ENCODE measurements around the gene TFDP2.
"Not testable (repeated sequence)": the region's sequence is repeated elsewhere in the genome, so short reads cannot be mapped to it uniquely, and the experiment has no call there.

Gene TFDP2

GRCh38 chr3:142150271-142150670, 927 bp upstream of the TFDP2 start:
- Histone ChIP-seq H3K9me2 (replicated peaks; ENCODE audit: control insufficient read depth, low read length) (no peaks in the 10 kb centered on the region), H4K20me1 (ENCODE audit: control insufficient read depth, insufficient read depth, low read depth, low read length) (no peaks in the 10 kb centered on the region), H3K4me2 (ENCODE audit: low read length) (no peak overlapping the region), H3K27me3 (ENCODE audit: control insufficient read depth, low read length) (no peaks in the 10 kb centered on the region), H3K9me3 (ENCODE audit: control insufficient read depth, insufficient read depth, low read length) (no peaks in the 10 kb centered on the region), H3K36me3 (ENCODE audit: control insufficient read depth, low read length) (0 out of 2 replicates have a peak, but pooled peaks cover 3% of the 10 kb centered on the region), H3F3A (ENCODE audit: control insufficient read depth, insufficient read depth) (peaks cover 12% of the 10 kb centered on the region), H3K4me1 (ENCODE audit: control insufficient read depth, low read length) (peaks cover 33% of the 10 kb centered on the region), H3K79me2 (ENCODE audit: control insufficient read depth, low read length) (peaks cover 33% of the 10 kb centered on the region), H3K27ac (ENCODE audit: low read depth, low read length) (no peak overlapping the region), H3K4me3 (ENCODE audit: low read length) (no peak overlapping the region)
- TF ChIP-seq CTCF (IDR thresholded peaks at IDR 0.05; ENCODE audit: low read depth, low read length, poor library complexity, severe bottlenecking) (no peak), EZH2phosphoT487 (IDR thresholded peaks at IDR 0.05; ENCODE audit: borderline replicate concordance, low read length) (no peak)

GRCh38 chr3:142149673-142149992, 289 bp upstream of the TFDP2 start:
- peak overlapping the region; percentile 94 for H3K4me3 ChIP-seq (ENCODE audit: low read length)
- 0 out of 2 replicates have a peak, but pooled peaks cover 3% of the 10 kb centered on the region for H3K36me3 ChIP-seq (ENCODE audit: control insufficient read depth, low read length)
- H3K9me2 ChIP-seq (replicated peaks; ENCODE audit: control insufficient read depth, low read length): no peaks in the 10 kb centered on the region
- H3K4me1 ChIP-seq (ENCODE audit: control insufficient read depth, low read length): peaks cover 33% of the 10 kb centered on the region
- H3K27me3 ChIP-seq (ENCODE audit: control insufficient read depth, low read length): no peaks in the 10 kb centered on the region
- H4K20me1 ChIP-seq (ENCODE audit: control insufficient read depth, insufficient read depth, low read depth, low read length): no peaks in the 10 kb centered on the region
- H3K27ac ChIP-seq (ENCODE audit: low read depth, low read length): no peak overlapping the region
- peaks cover 40% of the 10 kb centered on the region for H3K79me2 ChIP-seq (ENCODE audit: control insufficient read depth, low read length)
- no peak for TF ChIP-seq CTCF (IDR thresholded peaks at IDR 0.05; ENCODE audit: low read depth, low read length, poor library complexity, severe bottlenecking)
- TF ChIP-seq EZH2phosphoT487 (IDR thresholded peaks at IDR 0.05; ENCODE audit: borderline replicate concordance, low read length): no peak
- H3K9me3 ChIP-seq (ENCODE audit: control insufficient read depth, insufficient read depth, low read length): no peaks in the 10 kb centered on the region
- peak overlapping the region; percentile 98 for H3K4me2 ChIP-seq (ENCODE audit: low read length)
- H3F3A ChIP-seq (ENCODE audit: control insufficient read depth, insufficient read depth): peaks cover 12% of the 10 kb centered on the region

- no peak for TF ChIP-seq CTCF (IDR thresholded peaks at IDR 0.05; ENCODE audit: low read depth, low read length, poor library complexity, severe bottlenecking)
- TF ChIP-seq EZH2phosphoT487 (IDR thresholded peaks at IDR 0.05; ENCODE audit: borderline replicate concordance, low read length): no peak
- Histone ChIP-seq H3K4me3 (ENCODE audit: low read length) (peak overlapping the region; percentile 94), H3K4me1 (ENCODE audit: control insufficient read depth, low read length) (peaks cover 33% of the 10 kb centered on the region), H3K4me2 (ENCODE audit: low read length) (peak overlapping the region; percentile 98), H3K27ac (ENCODE audit: low read depth, low read length) (peak overlapping the region; percentile 36), H3K9me2 (replicated peaks; ENCODE audit: control insufficient read depth, low read length) (no peaks in the 10 kb centered on the region), H4K20me1 (ENCODE audit: control insufficient read depth, insufficient read depth, low read depth, low read length) (no peaks in the 10 kb centered on the region), H3K79me2 (ENCODE audit: control insufficient read depth, low read length) (peaks cover 47% of the 10 kb centered on the region), H3K36me3 (ENCODE audit: control insufficient read depth, low read length) (0 out of 2 replicates have a peak, but pooled peaks cover 3% of the 10 kb centered on the region), H3F3A (ENCODE audit: control insufficient read depth, insufficient read depth) (peaks cover 12% of the 10 kb centered on the region), H3K27me3 (ENCODE audit: control insufficient read depth, low read length) (no peaks in the 10 kb centered on the region), H3K9me3 (ENCODE audit: control insufficient read depth, insufficient read depth, low read length) (no peaks in the 10 kb centered on the region)
Observed at GRCh38 chr3:142148044-142148791, 1.1 kb downstream of the TFDP2 start.

GRCh38 chr3:142144587-142144986, 4.8 kb downstream of the TFDP2 start:
- H3K4me1 ChIP-seq (ENCODE audit: control insufficient read depth, low read length): peaks cover 34% of the 10 kb centered on the region
- H3K4me2 ChIP-seq (ENCODE audit: low read length); H3K27me3 ChIP-seq (ENCODE audit: control insufficient read depth, low read length); H3K9me3 ChIP-seq (ENCODE audit: control insufficient read depth, insufficient read depth, low read length); H4K20me1 ChIP-seq (ENCODE audit: control insufficient read depth, insufficient read depth, low read depth, low read length); H3K27ac ChIP-seq (ENCODE audit: low read depth, low read length); H3K9me2 ChIP-seq (replicated peaks; ENCODE audit: control insufficient read depth, low read length); H3F3A ChIP-seq (ENCODE audit: control insufficient read depth, insufficient read depth); H3K4me3 ChIP-seq (ENCODE audit: low read length): not testable (repeated sequence)
- H3K79me2 ChIP-seq (ENCODE audit: control insufficient read depth, low read length): peaks cover 69% of the 10 kb centered on the region
- H3K36me3 ChIP-seq (ENCODE audit: control insufficient read depth, low read length): peaks cover 15% of the 10 kb centered on the region

All from DOHH2 (cell line).